B cell (primary cell): ENCODE data around the gene FAIM2. TPM values are rescaled to one million over a fixed set of nuclear protein-coding genes. Genes with fewer than 3 reads are reported as not detected.

Experiments used
- ATAC-seq: fragments of 200-7000 bp; cut with Tn5 transposase; one replicate; pipeline ENCODE4 v1.10.0; 2021; ENCODE audit warnings: low read depth, mild to moderate bottlenecking, moderate number of reproducible peaks, moderate library complexity
- CTCF ChIA-PET: fragments of 350-600 bp; sonication (Branson Sonifier 250); formaldehyde crosslinking; loops from one replicate; lab custom pipeline; 2021; ENCODE audit warnings: antibody characterized with exemption, inconsistent platforms; lab: Charles Lee
- POLR2A ChIA-PET: fragments of 350-600 bp; sonication (Branson Sonifier 250); formaldehyde crosslinking; loops from one replicate; lab custom pipeline; 2021; ENCODE audit warnings: antibody characterized with exemption; lab: Charles Lee
- DNase-seq: peaks from one replicate; pipeline ENCODE4 v3.0.0; 2013
- H2AFZ ChIP-seq: 2 replicates; pipeline ENCODE4 v1.6.1; 2012; ENCODE audit warnings: mild to moderate bottlenecking, low read depth, low read length; ENCODE audit not compliant: insufficient read depth, poor library complexity, severe bottlenecking
- H3K27ac ChIP-seq, 2 donors: 1 replicate in 1 of 2; 2 replicates in 1 of 2; pipeline ENCODE4 v1.5.1; 2012 to 2013; ENCODE audit warnings: low read length in 2 of 2, mild to moderate bottlenecking in 2 of 2, moderate library complexity in 1 of 2
- H3K27me3 ChIP-seq, 4 experiments: fragments of 200-600 bp in 1 of 4; sonication (generic) in 1 of 4; replicated peaks in 1 of 4; 1 replicate in 2 of 4; 2 replicates in 2 of 4; pipeline versions ENCODE4 v1.6.1 to v1.7.0; 2013 to 2016; ENCODE audit warnings: low read length in 3 of 4, mild to moderate bottlenecking in 2 of 4, mixed read lengths in 1 of 4, moderate library complexity in 1 of 4; ENCODE audit not compliant: insufficient read depth in 4 of 4, control insufficient read depth in 3 of 4; ENCODE audit errors: control extremely low read depth in 1 of 4
- H3K36me3 ChIP-seq, 2 experiments: replicated peaks in 1 of 2; 1 replicate in 1 of 2; 2 replicates in 1 of 2; pipeline versions ENCODE4 v1.6.1 to v1.7.1; 2013; ENCODE audit warnings: low read length in 1 of 2; ENCODE audit not compliant: insufficient read depth in 2 of 2, control insufficient read depth in 1 of 2; ENCODE audit errors: control extremely low read depth in 1 of 2, extremely low read depth in 1 of 2
- H3K4me1 ChIP-seq, 2 donors: fragments of 200-600 bp in 1 of 2; sonication (generic) in 1 of 2; 1 replicate in 1 of 2; 2 replicates in 1 of 2; pipeline versions ENCODE4 v1.5.1 to v1.6.1; 2013 to 2017; ENCODE audit warnings: low read length in 2 of 2; ENCODE audit not compliant: control insufficient read depth in 2 of 2, insufficient read depth in 2 of 2
- H3K4me2 ChIP-seq: replicated peaks from 2 replicates; pipeline ENCODE3; 2012; ENCODE audit warnings: mild to moderate bottlenecking, low read depth, low read length; ENCODE audit not compliant: poor library complexity, severe bottlenecking
- H3K4me3 ChIP-seq, 5 experiments: fragments of 200-600 bp in 1 of 5; sonication (generic) in 1 of 5; 1 replicate in 3 of 5; 2 replicates in 2 of 5; pipeline versions ENCODE4 v1.5.1 to v1.7.0; 2011 to 2016; ENCODE audit warnings: low read length in 4 of 5, mild to moderate bottlenecking in 4 of 5, low read depth in 2 of 5, control low read depth in 1 of 5, moderate library complexity in 1 of 5; ENCODE audit not compliant: insufficient read depth in 1 of 5; ENCODE audit errors: control extremely low read depth in 1 of 5, extremely low read depth in 1 of 5
- H3K79me2 ChIP-seq: fragments of 200-600 bp; sonication (generic); one replicate; pipeline ENCODE4 v1.6.0; 2016; ENCODE audit warnings: low read length; ENCODE audit not compliant: control insufficient read depth, insufficient read depth
- H3K9ac ChIP-seq: fragments of 200-600 bp; sonication (generic); 2 replicates; pipeline ENCODE4 v1.6.1; 2017; ENCODE audit warnings: mild to moderate bottlenecking, low read length, moderate library complexity
- H3K9me3 ChIP-seq, 3 donors: one replicate each; pipeline versions ENCODE4 v1.6.1 to v1.7.1; 2013; ENCODE audit warnings: low read length in 2 of 3; ENCODE audit not compliant: control insufficient read depth in 2 of 3, insufficient read depth in 1 of 3; ENCODE audit errors: control extremely low read depth in 1 of 3
- H4K20me1 ChIP-seq: 2 replicates; pipeline ENCODE4 v1.6.0; 2012; ENCODE audit warnings: mild to moderate bottlenecking, low read length; ENCODE audit not compliant: insufficient read depth, control insufficient read depth, poor library complexity, severe bottlenecking
- H3K27ac Mint-ChIP-seq: one replicate; pipeline ENCODE4 v1.8.0; 2021; ENCODE audit warnings: mixed read lengths
- H3K27me3 Mint-ChIP-seq: one replicate; pipeline ENCODE4 v1.8.0; 2021; ENCODE audit warnings: mixed read lengths
- H3K4me1 Mint-ChIP-seq: one replicate; pipeline ENCODE4 v1.8.0; 2021; ENCODE audit warnings: mixed read lengths
- H3K4me3 Mint-ChIP-seq: one replicate; pipeline ENCODE4 v1.8.0; 2021; ENCODE audit warnings: mixed read lengths
- H3K9me3 Mint-ChIP-seq: one replicate; pipeline ENCODE4 v1.8.0; 2022; ENCODE audit warnings: mixed read lengths; ENCODE audit not compliant: insufficient read depth
- EZH2 ChIP-seq: IDR thresholded peaks from 2 replicates; pipeline ENCODE4 v1.6.1; 2012; ENCODE audit warnings: borderline replicate concordance, low read depth, mild to moderate bottlenecking, moderate library complexity, low read length; ENCODE audit not compliant: insufficient read depth, poor library complexity, severe bottlenecking
- WGBS: methylation state at CpG from one replicate; pipeline ENCODE4 v1.1.5; 2013; ENCODE audit warnings: missing lambda C conversion rate; ENCODE audit not compliant: insufficient coverage; 5-methylcytosine and 5-hydroxymethylcytosine counted together
- intact Hi-C: fragments of 100-400 bp; cut with micrococcal nuclease; formaldehyde crosslinking; loops from one replicate; pipeline ENCODE4 v1.10.0; 2022
- polyA plus RNA-seq: library from polyadenylated mRNA; depleted of rRNA; stranded (reverse); fragments of >200 nt; gene quantifications from 2 replicates; pipeline ENCODE4 v1.2.3, GENCODE V29; 2012
- total RNA-seq, 2 donors: library from RNA; stranded (reverse); fragments of 120-200 nt in 1 of 2; gene quantifications; 1 replicate in 1 of 2; 2 replicates in 1 of 2; pipeline versions ENCODE4 v1.2.3 to v1.2.4, GENCODE V29; 2013 to 2022
- TF ChIP-seq, protein P1 (sequence below): fragments of 200-600 bp; IDR thresholded peaks from one replicate; pipeline ENCODE4 v1.8.0; 2022; ENCODE audit warnings: antibody characterized with exemption, mild to moderate bottlenecking

The FAIM2 gene
- total and polyA plus RNA-seq, 2 donors (not counting 1 experiment from before 2014, with no cell fraction given): not detected

DNA sequence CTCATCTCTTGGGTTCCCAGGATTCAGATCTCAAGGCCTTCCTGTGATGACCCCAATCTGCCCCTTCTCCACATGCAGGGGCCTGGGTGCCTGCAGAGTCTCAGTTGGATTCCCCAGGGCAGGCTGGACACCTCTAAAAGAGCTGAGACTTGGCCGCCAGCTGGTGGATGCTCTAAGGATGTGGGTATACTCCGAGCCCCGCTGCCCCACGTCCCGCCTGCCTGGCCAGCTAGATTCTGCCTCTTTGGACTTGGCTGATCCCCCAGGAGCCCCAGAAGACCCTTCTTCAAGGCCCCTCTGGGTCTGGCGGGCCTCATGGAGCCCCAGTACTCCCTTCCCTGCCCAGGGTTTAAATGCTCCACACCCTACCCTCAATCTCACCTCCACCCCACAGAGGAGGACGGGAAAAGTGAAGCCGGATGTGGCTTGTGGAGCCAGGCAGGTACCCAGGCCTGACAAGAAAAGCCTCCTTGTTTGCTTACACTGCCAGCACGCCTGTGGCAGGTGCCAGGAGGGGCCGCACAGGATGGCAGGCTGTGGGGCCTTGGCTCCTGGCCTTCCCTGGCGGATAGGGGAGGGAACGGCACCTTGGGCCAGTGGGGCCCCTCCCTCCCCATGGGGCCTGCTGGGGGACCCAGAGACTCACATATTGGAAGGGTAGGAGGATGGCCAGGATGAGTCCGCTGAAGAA lies 15.1 kb downstream of the FAIM2 start:
- Histone ChIP-seq H3K27me3 (peaks cover 0 to 9% (median 0%) of the 10 kb centered on the region in 4 experiments), H4K20me1 (no peaks in the 10 kb centered on the region), H3K9ac (no peak overlapping the region), H3K4me3 (no peak overlapping the region), H3K79me2 (no peaks in the 10 kb centered on the region), H2AFZ (no peak overlapping the region), H3K4me1 (no peaks in the 10 kb centered on the region), H3K4me2 (no peak overlapping the region), H3K36me3 (no peaks in the 10 kb centered on the region), H3K9me3 (peaks cover 0 to 2% (median 0%) of the 10 kb centered on the region in 3 donors), H3K27ac (no peak overlapping the region)
- WGBS: 82% methylated on average over 11 of the region's 13 CpGs
- Mint-ChIP-seq H3K27me3 (peaks cover 30% of the 10 kb centered on the region), H3K4me1 (no peaks in the 10 kb centered on the region), H3K27ac (no peak overlapping the region), H3K4me3 (no peak overlapping the region), H3K9me3 (no peaks in the 10 kb centered on the region)
- no peak for DNase-seq
- ChIA-PET POLR2A (no interaction called here), CTCF (no interaction called here)
- TF ChIP-seq EZH2: no peak
- TF ChIP-seq, protein P1, sequence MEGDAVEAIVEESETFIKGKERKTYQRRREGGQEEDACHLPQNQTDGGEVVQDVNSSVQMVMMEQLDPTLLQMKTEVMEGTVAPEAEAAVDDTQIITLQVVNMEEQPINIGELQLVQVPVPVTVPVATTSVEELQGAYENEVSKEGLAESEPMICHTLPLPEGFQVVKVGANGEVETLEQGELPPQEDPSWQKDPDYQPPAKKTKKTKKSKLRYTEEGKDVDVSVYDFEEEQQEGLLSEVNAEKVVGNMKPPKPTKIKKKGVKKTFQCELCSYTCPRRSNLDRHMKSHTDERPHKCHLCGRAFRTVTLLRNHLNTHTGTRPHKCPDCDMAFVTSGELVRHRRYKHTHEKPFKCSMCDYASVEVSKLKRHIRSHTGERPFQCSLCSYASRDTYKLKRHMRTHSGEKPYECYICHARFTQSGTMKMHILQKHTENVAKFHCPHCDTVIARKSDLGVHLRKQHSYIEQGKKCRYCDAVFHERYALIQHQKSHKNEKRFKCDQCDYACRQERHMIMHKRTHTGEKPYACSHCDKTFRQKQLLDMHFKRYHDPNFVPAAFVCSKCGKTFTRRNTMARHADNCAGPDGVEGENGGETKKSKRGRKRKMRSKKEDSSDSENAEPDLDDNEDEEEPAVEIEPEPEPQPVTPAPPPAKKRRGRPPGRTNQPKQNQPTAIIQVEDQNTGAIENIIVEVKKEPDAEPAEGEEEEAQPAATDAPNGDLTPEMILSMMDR: no peak
- ATAC-seq: no peak
- intact Hi-C loops: no loop called here

DNA sequence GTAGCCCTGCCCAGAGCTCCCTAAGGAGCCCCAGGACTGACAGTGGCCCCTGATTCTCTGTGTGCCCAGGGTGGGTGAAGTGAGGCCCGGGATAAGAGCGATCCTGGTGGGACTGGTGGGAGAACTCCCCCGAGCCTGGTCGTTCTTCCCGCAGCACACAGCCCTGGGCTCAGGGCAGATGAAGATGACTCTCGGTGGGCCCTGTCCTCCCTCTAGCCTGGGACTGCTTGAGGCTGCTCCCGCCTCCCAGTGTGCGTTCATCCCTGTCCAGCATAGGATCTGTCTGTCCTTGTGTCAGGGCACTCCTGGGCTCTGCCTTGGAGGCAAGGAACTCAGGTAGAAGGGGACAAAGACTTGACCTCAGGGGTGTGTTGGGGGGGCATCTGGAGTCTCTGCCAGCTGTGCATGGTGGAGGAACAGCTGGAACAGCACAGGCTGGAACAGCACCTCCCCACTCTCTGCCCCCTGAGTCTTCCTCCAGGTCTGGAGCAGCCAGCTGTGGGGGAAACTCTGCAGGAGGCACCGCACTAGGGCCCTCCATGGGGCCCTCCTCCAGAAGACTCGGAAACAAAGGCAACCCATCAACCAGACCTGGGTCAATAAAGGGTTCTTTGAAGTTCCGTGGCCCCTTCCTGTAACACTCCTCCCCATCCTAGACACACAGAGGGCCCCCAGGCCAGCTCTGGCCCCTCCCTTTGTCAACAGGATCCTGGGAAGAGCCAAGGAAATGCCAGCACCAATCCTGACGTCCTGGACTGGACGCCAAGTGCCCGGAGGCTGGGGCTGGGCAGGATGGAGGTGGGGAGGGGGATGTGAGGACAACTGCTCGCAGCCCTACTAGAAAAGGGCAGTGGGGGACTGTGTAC lies 15.9 kb downstream of the FAIM2 start:
- ChIA-PET CTCF (no interaction called here), POLR2A (no interaction called here)

More for the DNA sequence above, 15.9 kb downstream of the FAIM2 start:
- TF ChIP-seq EZH2: no peak
- TF ChIP-seq, protein P1: no peak
- no peak for ATAC-seq
- H3K27ac Mint-ChIP-seq: no peak overlapping the region
- Histone ChIP-seq H3K9me3 (no peaks in the 10 kb centered on the region), H3K79me2 (no peaks in the 10 kb centered on the region), H3K4me2 (no peak overlapping the region), H3K36me3 (no peaks in the 10 kb centered on the region), H4K20me1 (no peaks in the 10 kb centered on the region), H3K4me3 (no peak overlapping the region), H3K4me1 (no peaks in the 10 kb centered on the region), H3K27ac (no peak overlapping the region), H3K27me3 (peaks cover 0 to 9% (median 0%) of the 10 kb centered on the region in 4 experiments), H3K9ac (no peak overlapping the region), H2AFZ (no peak overlapping the region)
- peaks cover 34% of the 10 kb centered on the region for H3K27me3 Mint-ChIP-seq
- no peak overlapping the region for H3K4me3 Mint-ChIP-seq
- 96% methylated on average over 14 of the region's 15 CpGs for WGBS
- DNase-seq: no peak
- no peaks in the 10 kb centered on the region for H3K4me1 Mint-ChIP-seq
- intact Hi-C loops: no loop called here
- no peaks in the 10 kb centered on the region for H3K9me3 Mint-ChIP-seq
